Right lobe of liver (tissue), 6 donors: Measurements from ENCODE around the gene SLC4A11. TPM values are rescaled to one million over a fixed set of nuclear protein-coding genes. Genes with fewer than 3 reads are reported as not detected.
"Not testable (repeated sequence)": the region's sequence is repeated elsewhere in the genome, so short reads cannot be mapped to it uniquely, and the experiment has no call there.

Experiments used
- ATAC-seq, 4 donors: fragments of 200-7000 bp; cut with Tn5 transposase; one replicate each; pipeline ENCODE4 v1.9.1; 2020; ENCODE audit warnings: mild to moderate bottlenecking in 4 of 4, moderate library complexity in 4 of 4
- DNase-seq, 3 donors: peaks; one replicate each; pipeline ENCODE4 v3.0.0-alpha.2; 2020
- H3K27ac ChIP-seq, 3 donors: fragments of 200-600 bp; one replicate each; pipeline ENCODE4 v1.8.0; 2022
- H3K27me3 ChIP-seq, 2 donors: fragments of 200-600 bp; one replicate each; pipeline ENCODE4 v1.8.0; 2022
- H3K36me3 ChIP-seq, 4 donors: fragments of 200-600 bp; sonication (generic) in 1 of 4; one replicate each; pipeline versions ENCODE4 v1.5.1 to v1.8.0; 2017 to 2022; ENCODE audit warnings: control low read depth in 1 of 4
- H3K4me1 ChIP-seq, 4 donors: fragments of 200-600 bp; sonication (generic) in 1 of 4; one replicate each; pipeline versions ENCODE4 v1.5.1 to v1.8.0; 2017 to 2022; ENCODE audit warnings: control low read depth in 1 of 4
- H3K4me3 ChIP-seq, 3 donors: fragments of 200-600 bp; one replicate each; pipeline ENCODE4 v1.8.0; 2022
- H3K9me3 ChIP-seq, 4 donors: fragments of 200-600 bp; sonication (generic) in 1 of 4; one replicate each; pipeline versions ENCODE4 v1.5.1 to v1.8.0; 2017 to 2022; ENCODE audit warnings: control low read depth in 1 of 4
- CTCF ChIP-seq, 4 donors: fragments of 200-600 bp in 3 of 4; fragments of 450-650 bp in 1 of 4; IDR thresholded peaks; one replicate each; pipeline versions ENCODE4 v1.5.1 to v1.8.0; 2016 to 2022; ENCODE audit warnings: antibody characterized with exemption in 4 of 4, mild to moderate bottlenecking in 2 of 4
- POLR2A ChIP-seq: fragments of 450-650 bp; IDR thresholded peaks from one replicate; pipeline ENCODE4 v1.6.1; 2017; ENCODE audit warnings: antibody characterized with exemption, mild to moderate bottlenecking
- WGBS: methylation state at CpG from one replicate; pipeline ENCODE4 v1.1.6; 2018; ENCODE audit warnings: low coverage, low lambda C conversion rate; ENCODE audit not compliant: insufficient coverage; ENCODE audit errors: missing lambda C conversion rate; 5-methylcytosine and 5-hydroxymethylcytosine counted together
- intact Hi-C, 2 donors: fragments of 100-400 bp; cut with DNase I; formaldehyde crosslinking; loops; one replicate each; pipeline versions ENCODE4 v1.11.2 to v1.14.1; 2022
- total RNA-seq, 6 experiments: library from RNA; depleted of rRNA in 2 of 6; stranded (reverse); fragments of >200 nt in 2 of 6; fragmentation: NEBNext Ultra II Directional in 3 of 6; extraction: Animal tissue kit (Norgen Biotek cat#: 25700) in 3 of 6; gene quantifications; one replicate each; pipeline versions ENCODE4 v1.1.0 to v1.2.4, GENCODE V29; 2016 to 2023
- donor health status: DM: no; HTN: yes; CAD: no.
- donor health status: DM: no; HTN: no; CAD: no.
- donor health status: DM: no; HTN: no; CAD: no.
- donor health status: DM: no; HTN: yes; CAD: no.
- donor health status: DM: no; HTN: yes; CAD: no.

The SLC4A11 gene
- total RNA-seq, 6 experiments from 2014 or later = 0.11 to 0.40 (median 0.18) TPM; not detected in 1

- Histone ChIP-seq H3K27ac (no peak overlapping the region), H3K9me3 (no peaks in the 10 kb centered on the region), H3K4me3 (no peak overlapping the region), H3K4me1 (no peaks in the 10 kb centered on the region), H3K27me3 (no peaks in the 10 kb centered on the region), H3K36me3 (peaks cover 0 to 36% (median 15%) of the 10 kb centered on the region in 4 donors)
- intact Hi-C loops = no loop called here
- 89% methylated on average over 1 of the region's 4 CpGs for WGBS
- peak in 1 of 3 donors; percentile 11 for DNase-seq
- ATAC-seq = no peak
- TF ChIP-seq CTCF (IDR thresholded peaks at IDR 0.05) = no peak
- TF ChIP-seq POLR2A = no peak
Observed at GRCh38 chr20:3189561-3190131, 49.3 kb downstream of the SLC4A11 start.

GRCh38 chr20:3188823-3189413 lies 50.1 kb downstream of the SLC4A11 start:
- H3K27ac ChIP-seq = no peak overlapping the region
- intact Hi-C loops = no loop called here
- H3K9me3 ChIP-seq = no peaks in the 10 kb centered on the region
- TF ChIP-seq POLR2A (no peak), CTCF (IDR thresholded peaks at IDR 0.05) (no peak)
- peaks cover 0 to 29% (median 10%) of the 10 kb centered on the region in 4 donors for H3K36me3 ChIP-seq
- peak in 1 of 3 donors; percentile 11 for DNase-seq
- 87% methylated on average over 2 of the region's 3 CpGs for WGBS
- no peak overlapping the region for H3K4me3 ChIP-seq
- ATAC-seq = no peak
- H3K27me3 ChIP-seq = no peaks in the 10 kb centered on the region
- no peaks in the 10 kb centered on the region for H3K4me1 ChIP-seq

GRCh38 chr20:3187861-3188260 lies 51.1 kb downstream of the SLC4A11 start:
- H3K9me3 ChIP-seq, H3K27me3 ChIP-seq, intact Hi-C loops, H3K4me1 ChIP-seq, ATAC-seq, H3K27ac ChIP-seq, H3K4me3 ChIP-seq: not testable (repeated sequence)
- WGBS = no CpG with 5 or more reads among the region's 9 CpGs
- peaks cover 0 to 20% (median 7%) of the 10 kb centered on the region in 4 donors for H3K36me3 ChIP-seq
- DNase-seq = peak in 1 of 3 donors; percentile 10

GRCh38 chr20:3183896-3184612 lies 54.9 kb downstream of the SLC4A11 start:
- Histone ChIP-seq H3K4me1 (no peaks in the 10 kb centered on the region), H3K27ac (no peak overlapping the region), H3K9me3 (no peaks in the 10 kb centered on the region), H3K27me3 (no peaks in the 10 kb centered on the region), H3K36me3 (no peaks in the 10 kb centered on the region), H3K4me3 (no peak overlapping the region)
- ATAC-seq = no peak
- TF ChIP-seq POLR2A (no peak), CTCF (IDR thresholded peaks at IDR 0.05) (no peak)
- 96% methylated on average over 3 of the region's 3 CpGs for WGBS
- intact Hi-C loops = no loop called here
- no peak for DNase-seq

- H3K4me3 ChIP-seq, H3K27ac ChIP-seq, H3K36me3 ChIP-seq, intact Hi-C loops, H3K27me3 ChIP-seq, ATAC-seq, H3K4me1 ChIP-seq, H3K9me3 ChIP-seq, DNase-seq: not testable (repeated sequence)
- 95% methylated on average over 5 of the region's 5 CpGs for WGBS
Observed at GRCh38 chr20:3182429-3182828, 56.6 kb downstream of the SLC4A11 start.
